Hypothalamus (tissue), 51 donors: ENCODE data around the gene IPMK.

Experiments used
- DNase-seq, 51 donors: peaks; one replicate each; lab custom pipeline; 2025; lab: John Stamatoyannopoulos, UW

The IPMK gene

GRCh38 chr10:58229856-58230255 lies 37.8 kb downstream of the IPMK start:
- DNase-seq = peak in 14 of 51 donors; percentile 3 to 63 (median 13)

GRCh38 chr10:58225654-58226053 lies 42.0 kb downstream of the IPMK start:
- no peak for DNase-seq

GRCh38 chr10:58220769-58221451 lies 46.8 kb downstream of the IPMK start:
- no peak for DNase-seq

- DNase-seq = no peak
Observed at GRCh38 chr10:58219875-58220274, 47.8 kb downstream of the IPMK start.

GRCh38 chr10:58217612-58218011 lies 50.1 kb downstream of the IPMK start:
- no peak for DNase-seq

- DNase-seq = no peak
Observed at GRCh38 chr10:58212622-58213021, 55.1 kb downstream of the IPMK start.

- DNase-seq = no peak
Observed at GRCh38 chr10:58210160-58210559, 57.5 kb downstream of the IPMK start.

GRCh38 chr10:58209669-58210068 lies 58.0 kb downstream of the IPMK start:
- DNase-seq = peak in 3 of 51 donors; percentile 1 to 6 (median 2)

- DNase-seq = no peak
Observed at GRCh38 chr10:58206251-58206650, 61.4 kb downstream of the IPMK start.

- no peak for DNase-seq
Observed at GRCh38 chr10:58201704-58202103, 66.0 kb downstream of the IPMK start.

GRCh38 chr10:58189269-58189668 lies 78.4 kb downstream of the IPMK start:
- DNase-seq = no peak

- no peak for DNase-seq
Observed at GRCh38 chr10:58184120-58184670, 83.5 kb downstream of the IPMK start.

GRCh38 chr10:58180666-58181065 lies 87.0 kb downstream of the IPMK start:
- DNase-seq = no peak

GRCh38 chr10:58179238-58179637 lies 88.5 kb downstream of the IPMK start:
- no peak for DNase-seq

GRCh38 chr10:58178811-58179210 lies 88.9 kb downstream of the IPMK start:
- DNase-seq = no peak

- DNase-seq = no peak
Observed at GRCh38 chr10:58177362-58177947, 90.2 kb downstream of the IPMK start.

- DNase-seq = no peak
Observed at GRCh38 chr10:58175990-58176900, 91.4 kb downstream of the IPMK start.

- no peak for DNase-seq
Observed at GRCh38 chr10:58174831-58175230, 92.9 kb downstream of the IPMK start.

- DNase-seq = no peak
Observed at GRCh38 chr10:58173391-58173790, 94.3 kb downstream of the IPMK start.

- DNase-seq = no peak
Observed at GRCh38 chr10:58171146-58171545, 96.5 kb downstream of the IPMK start.

GRCh38 chr10:58164517-58164916 lies 103.2 kb downstream of the IPMK start:
- no peak for DNase-seq
